WI38 (cell line): Measurements from ENCODE around the gene MAP3K8.

Experiments
- H3K4me3 ChIP-seq: 2 replicates; pipeline ENCODE4 v1.5.1; 2011; ENCODE audit warnings: low read depth, mild to moderate bottlenecking, control low read depth, low read length
- CTCF ChIP-seq: IDR thresholded peaks from 2 replicates; pipeline ENCODE4 v1.5.1; 2012; ENCODE audit warnings: low read depth, mild to moderate bottlenecking, control low read depth, low read length

Gene MAP3K8

GRCh38 chr10:30433306-30433729, 666 bp upstream of the MAP3K8 start:
- peak overlapping the region; percentile 74 for H3K4me3 ChIP-seq
- TF ChIP-seq CTCF = no peak

- no peak for TF ChIP-seq CTCF
- H3K4me3 ChIP-seq = peak overlapping the region; percentile 74
These were observed 489 bp downstream of the MAP3K8 start for GRCh38 chr10:30434273-30435072.

GRCh38 chr10:30435073-30435422, 1.1 kb downstream of the MAP3K8 start:
- peak overlapping the region; percentile 74 for H3K4me3 ChIP-seq
- no peak for TF ChIP-seq CTCF

- peak overlapping the region; percentile 74; the same call in 1 of the 2 replicates for H3K4me3 ChIP-seq
These were observed 1.6 kb downstream of the MAP3K8 start for GRCh38 chr10:30435499-30436167.

- no peak overlapping the region for H3K4me3 ChIP-seq
- no peak for TF ChIP-seq CTCF
These were observed 2.2 kb downstream of the MAP3K8 start for GRCh38 chr10:30436191-30436611.

- H3K4me3 ChIP-seq = no peak overlapping the region
- no peak for TF ChIP-seq CTCF
These were observed 2.7 kb downstream of the MAP3K8 start for GRCh38 chr10:30436671-30437030.

- 0 out of 2 replicates have a peak overlapping the region, but pooled peaks have one; percentile 17 for H3K4me3 ChIP-seq
- no peak for TF ChIP-seq CTCF
These were observed 3.3 kb downstream of the MAP3K8 start for GRCh38 chr10:30437031-30437841.
